Endothelial cell of umbilical vein (primary cell): ENCODE measurements around the gene MN1. TPM values are rescaled to one million over a fixed set of nuclear protein-coding genes. Genes with fewer than 3 reads are reported as not detected.

Source experiments
- BruUV-seq: library from RNA; stranded (reverse); fragments of 400-500 nt; replicated peaks from 2 replicates; lab custom pipeline; 2021; lab: Mats Ljungman, UMichigan
- CTCF ChIA-PET: fragments of 300-600, 350-600 bp; sonication (Branson Sonifier 250); formaldehyde crosslinking; loops from one replicate; lab custom pipeline; 2021; ENCODE audit warnings: antibody characterized with exemption, inconsistent platforms; lab: Charles Lee
- POLR2A ChIA-PET: fragments of 300-600, 350-600 bp; sonication (Branson Sonifier 250); formaldehyde crosslinking; loops from one replicate; lab custom pipeline; 2021; ENCODE audit warnings: antibody characterized with exemption, inconsistent platforms; lab: Charles Lee
- DNase-seq: peaks from one replicate; pipeline ENCODE4 v3.0.0-alpha.2; 2011; ENCODE audit warnings: low read depth, low spot score
- FAIRE-seq: peaks from 2 replicates; lab custom pipeline; 2011; peaks lifted over from hg19 to GRCh38; lab: Jason Lieb, UNC
- H2AFZ ChIP-seq: 2 replicates; pipeline ENCODE4 v1.6.0; 2012; ENCODE audit warnings: low read depth, low read length, control low read depth, inconsistent platforms
- H3K27ac ChIP-seq: 2 replicates; pipeline ENCODE4 v1.5.1; 2011; ENCODE audit warnings: low read depth, mild to moderate bottlenecking, control low read depth, low read length, moderate library complexity; ENCODE audit not compliant: insufficient read depth
- H3K27me3 ChIP-seq, 2 experiments: 2 replicates each; pipeline versions ENCODE4 v1.6.0 to v1.6.1; 2011; ENCODE audit warnings: low read length in 2 of 2, mixed read lengths in 1 of 2; ENCODE audit not compliant: control insufficient read depth in 2 of 2, insufficient read depth in 2 of 2
- H3K36me3 ChIP-seq, 2 experiments: 2 replicates in 1 of 2; 3 replicates in 1 of 2; pipeline ENCODE4 v1.5.1; 2011; ENCODE audit warnings: low read length in 2 of 2, mild to moderate bottlenecking in 1 of 2, moderate library complexity in 1 of 2; ENCODE audit not compliant: control insufficient read depth in 2 of 2, insufficient read depth in 2 of 2; ENCODE audit errors: extremely low read depth in 1 of 2
- H3K4me1 ChIP-seq: 3 replicates; pipeline ENCODE4 v1.5.1; 2011; ENCODE audit warnings: mild to moderate bottlenecking, low read length; ENCODE audit not compliant: control insufficient read depth, insufficient read depth; ENCODE audit errors: extremely low read depth
- H3K4me2 ChIP-seq: 2 replicates; pipeline ENCODE4 v1.6.1; 2011; ENCODE audit warnings: low read length, control low read depth, mixed read lengths; ENCODE audit not compliant: insufficient read depth
- H3K4me3 ChIP-seq, 3 experiments: fragments of 200-600 bp in 1 of 3; sonication (generic), shearing (Covaris generic) in 1 of 3; replicated peaks in 1 of 3; 2 replicates each; pipeline ENCODE4 v1.5.1; 2011 to 2016; ENCODE audit warnings: control low read depth in 3 of 3, low read length in 3 of 3, mild to moderate bottlenecking in 2 of 3, inconsistent platforms in 1 of 3, low read depth in 1 of 3, moderate library complexity in 1 of 3; ENCODE audit not compliant: insufficient read depth in 1 of 3
- H3K79me2 ChIP-seq: 2 replicates; pipeline ENCODE4 v1.6.0; 2012; ENCODE audit warnings: low read length, inconsistent platforms; ENCODE audit not compliant: control insufficient read depth, insufficient read depth
- H3K9ac ChIP-seq: replicated peaks from 2 replicates; pipeline ENCODE3; 2011; ENCODE audit warnings: low read length, control low read depth; ENCODE audit not compliant: insufficient read depth; ENCODE audit errors: extremely low read depth
- H3K9me1 ChIP-seq: replicated peaks from 3 replicates; pipeline ENCODE4 v1.6.0; 2011; ENCODE audit warnings: mild to moderate bottlenecking, low read length; ENCODE audit not compliant: control insufficient read depth, insufficient read depth; ENCODE audit errors: extremely low read depth
- H3K9me3 ChIP-seq: replicated peaks from 2 replicates; pipeline ENCODE4 v1.5.1; 2012; ENCODE audit warnings: low read length, inconsistent platforms; ENCODE audit not compliant: control insufficient read depth, insufficient read depth
- H4K20me1 ChIP-seq: replicated peaks from 2 replicates; pipeline ENCODE3; 2011; ENCODE audit warnings: mild to moderate bottlenecking, low read length; ENCODE audit not compliant: control insufficient read depth, insufficient read depth; ENCODE audit errors: extremely low read depth
- CTCF ChIP-seq, 2 donors: IDR thresholded peaks; 1 replicate in 1 of 2; 2 replicates in 1 of 2; pipeline ENCODE4 v1.5.1; 2011; ENCODE audit warnings: low read length in 2 of 2, mild to moderate bottlenecking in 2 of 2, moderate library complexity in 2 of 2, control low read depth in 1 of 2, inconsistent platforms in 1 of 2, low read depth in 1 of 2; ENCODE audit not compliant: insufficient read depth in 1 of 2; ENCODE audit errors: extremely low read depth in 1 of 2
- EZH2 ChIP-seq: IDR thresholded peaks from 2 replicates; pipeline ENCODE4 v1.6.1; 2012; ENCODE audit warnings: borderline replicate concordance, low read depth, mild to moderate bottlenecking, moderate library complexity, low read length, inconsistent platforms; ENCODE audit not compliant: severe bottlenecking
- FOS ChIP-seq: IDR thresholded peaks from 2 replicates; pipeline ENCODE4 v1.6.1; 2011; ENCODE audit warnings: mild to moderate bottlenecking, low read length, moderate library complexity, borderline replicate concordance; ENCODE audit not compliant: insufficient read depth
- GATA2 ChIP-seq: IDR thresholded peaks from 2 replicates; pipeline ENCODE4 v1.7.0; 2011; ENCODE audit warnings: low read depth, mild to moderate bottlenecking, moderate library complexity, mixed read lengths, low read length; ENCODE audit not compliant: insufficient read length, insufficient read depth
- JUN ChIP-seq: IDR thresholded peaks from 2 replicates; pipeline ENCODE4 v1.6.1; 2011; ENCODE audit warnings: borderline replicate concordance, low read depth; ENCODE audit not compliant: insufficient read length, insufficient read depth
- MAX ChIP-seq: IDR thresholded peaks from 2 replicates; pipeline ENCODE4 v1.6.1; 2011; ENCODE audit not compliant: insufficient read depth, insufficient read length
- MYC ChIP-seq: IDR thresholded peaks from one replicate; pipeline ENCODE4 v1.6.1; 2011; ENCODE audit warnings: mild to moderate bottlenecking, low read depth, low read length
- POLR2A ChIP-seq: IDR thresholded peaks from 2 replicates; pipeline ENCODE4 v1.6.1; 2012; ENCODE audit warnings: low read depth, mild to moderate bottlenecking, control low read depth, low read length
- POLR2AphosphoS5 ChIP-seq: IDR thresholded peaks from 2 replicates; pipeline ENCODE4 v1.6.1; 2012; ENCODE audit warnings: low read depth, mild to moderate bottlenecking, control low read depth, low read length, moderate library complexity; ENCODE audit not compliant: insufficient read depth
- dilution Hi-C: fragments of 300-500 bp; cut with MboI; formaldehyde crosslinking; loops from one replicate; pipeline ENCODE4 v1.15.0; 2019; ENCODE audit warnings: low sequenced_read_pairs; ENCODE audit not compliant: extremely low pct_ligation_motif_present
- intact Hi-C: fragments of 100-400 bp; cut with micrococcal nuclease; formaldehyde crosslinking; loops from one replicate; pipeline ENCODE4 v1.10.0; 2022
- polyA plus RNA-seq, 4 experiments: library from polyadenylated mRNA; depleted of rRNA in 3 of 4; stranded (reverse) in 3 of 4; unstranded in 1 of 4; fragments of >200 nt; gene quantifications; 2 replicates each; pipeline versions ENCODE4 v1.2.1 to v1.2.3, GENCODE V29; 2011 to 2012; ENCODE audit warnings: missing spikeins in 1 of 4
- total RNA-seq: library from RNA; stranded (reverse); gene quantifications from 2 replicates; pipeline ENCODE4 v1.2.3, GENCODE V29; 2021

Gene MN1
- total and polyA plus RNA-seq, 2 donors (not counting 3 experiments of a cell fraction or from before 2014, with no cell fraction given): 3.8 to 5.2 TPM

DNA sequence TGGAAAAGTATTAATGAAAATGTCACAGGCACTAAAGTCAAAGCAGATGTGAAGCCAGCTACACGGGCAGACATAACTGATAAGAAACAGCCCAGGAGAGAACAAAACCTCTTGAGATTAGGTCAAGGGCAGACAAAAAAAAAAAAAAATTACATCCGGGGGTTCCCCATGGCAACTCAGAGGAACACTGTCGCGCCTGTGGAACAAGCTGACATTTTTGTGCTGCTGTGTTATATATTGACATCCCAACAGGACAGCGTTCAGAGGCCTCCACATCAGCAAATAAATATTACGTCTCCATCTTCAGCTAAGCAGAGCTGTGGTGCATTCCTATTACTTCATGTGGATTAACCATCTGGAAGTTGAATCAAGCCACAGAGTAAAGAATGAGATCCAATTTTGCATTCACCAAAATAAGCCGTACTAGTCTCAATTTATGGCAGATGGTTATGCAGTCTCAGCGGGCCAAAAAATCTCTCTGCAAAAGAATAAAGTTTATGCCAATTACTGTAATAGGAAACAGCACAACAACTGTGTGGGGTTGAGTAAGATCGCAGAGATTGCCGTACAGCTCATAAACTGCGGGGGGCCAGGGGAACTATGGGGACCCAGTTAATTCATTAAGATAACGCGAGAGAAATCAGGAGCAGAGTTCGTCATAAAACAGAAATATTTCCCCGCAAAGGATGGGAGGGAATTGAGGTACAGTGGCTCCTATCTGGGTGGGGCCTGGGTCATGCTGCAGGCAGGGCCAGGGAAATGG lies 41.3 kb upstream of the MN1 start:
- no peaks in the 10 kb centered on the region for H3K9me1 ChIP-seq
- H4K20me1 ChIP-seq: no peaks in the 10 kb centered on the region
- H3K27ac ChIP-seq: no peak overlapping the region
- POLR2A ChIA-PET: interaction anchor here (0.7 kb wide), 1 partner anchor 349 kb away, joined by 5 read pairs; no protein-coding TSS in a partner anchor
- no peak overlapping the region for H3K4me3 ChIP-seq
- H3K9ac ChIP-seq: no peak overlapping the region
- H3K36me3 ChIP-seq: peaks cover 0 to 13% of the 10 kb centered on the region in 2 experiments
- H3K79me2 ChIP-seq: no peaks in the 10 kb centered on the region
- no peaks in the 10 kb centered on the region for H3K27me3 ChIP-seq
- no TSS peak for BruUV-seq
- TF ChIP-seq EZH2 (no peak), POLR2A (no peak), GATA2 (no peak), MAX (no peak), CTCF (IDR thresholded peaks at IDR 0.05; ENCODE audit: extremely low read depth in 1 of 2, insufficient read depth in 1 of 2, low read depth in 1 of 2, low read length in 2 of 2) (no peak), POLR2AphosphoS5 (no peak), MYC (no peak), FOS (no peak), JUN (no peak)
- CTCF ChIA-PET: interaction anchor here (1.0 kb wide), 1 partner anchor 17 kb away, joined by 3 read pairs; no protein-coding TSS in a partner anchor
- FAIRE-seq (no peak), DNase-seq (no peak)
- no peak overlapping the region for H2AFZ ChIP-seq
- intact Hi-C loops (no loop called here), dilution Hi-C loops (no loop called here)
- H3K4me2 ChIP-seq: no peak overlapping the region
- H3K9me3 ChIP-seq: no peaks in the 10 kb centered on the region
- no peaks in the 10 kb centered on the region for H3K4me1 ChIP-seq
